ENCODE data around the gene ACTG1. TPM values are rescaled to one million over a fixed set of nuclear protein-coding genes. Genes with fewer than 3 reads are reported as not detected.

The ACTG1 gene
- total and polyA plus RNA-seq, 2 of the 13 experiments (the other 11 are each of a cell fraction or from before 2014, with no cell fraction given), result 973 to 1,138 TPM

GRCh38 chr17:81468111-81468769, 44.4 kb downstream of the ACTG1 start (continued):
- TF ChIP-seq FOXO4 (CRISPR knock-in tag; conservative IDR thresholded peaks at IDR 0.05) (no peak), PBX3 (CRISPR knock-in tag; IDR thresholded peaks at IDR 0.05; ENCODE audit: borderline replicate concordance) (no peak), IKZF1 (IDR thresholded peaks at IDR 0.05) (no peak), NR2F2 (IDR thresholded peaks at IDR 0.05; ENCODE audit: borderline replicate concordance, low read depth) (no peak), ZFP1 (CRISPR knock-in tag; IDR thresholded peaks at IDR 0.05) (no peak), ZNF367 (CRISPR knock-in tag; IDR thresholded peaks at IDR 0.05; ENCODE audit: borderline replicate concordance) (no peak), NR2F1 (CRISPR knock-in tag; IDR thresholded peaks at IDR 0.05) (no peak), KLF15 (CRISPR knock-in tag; IDR thresholded peaks at IDR 0.05; ENCODE audit: borderline replicate concordance) (no peak), NRL (CRISPR knock-in tag; IDR thresholded peaks at IDR 0.05; ENCODE audit: borderline replicate concordance) (no peak), ZBTB10 (CRISPR knock-in tag; IDR thresholded peaks at IDR 0.05; ENCODE audit: borderline replicate concordance) (no peak), FOXP4 (CRISPR knock-in tag; IDR thresholded peaks at IDR 0.05) (0 out of 2 replicates have a peak, but pooled peaks have one; percentile 26), ZNF766 (CRISPR knock-in tag; IDR thresholded peaks at IDR 0.05; ENCODE audit: borderline replicate concordance) (no peak), PHF5A (CRISPR knock-in tag; IDR thresholded peaks at IDR 0.05; ENCODE audit: low read depth, unreplicated experiment) (no peak), ZNF672 (CRISPR knock-in tag; IDR thresholded peaks at IDR 0.05) (no peak), ZNF790 (CRISPR knock-in tag; IDR thresholded peaks at IDR 0.05; ENCODE audit: borderline replicate concordance) (no peak), PRDM10 (CRISPR knock-in tag; IDR thresholded peaks at IDR 0.05; ENCODE audit: low read depth) (no peak), ARID2 (CRISPR knock-in tag; IDR thresholded peaks at IDR 0.05; ENCODE audit: borderline replicate concordance) (no peak), TEAD2 (CRISPR knock-in tag; IDR thresholded peaks at IDR 0.05) (no peak)
